Panc1 (cell line): Measurements from ENCODE around the gene GLT8D2. TPM values are rescaled to one million over a fixed set of nuclear protein-coding genes. Genes with fewer than 3 reads are reported as not detected.

ENCODE experiments used
- ATAC-seq: fragments of 200-7000 bp; cut with Tn5 transposase; 2 replicates; pipeline ENCODE4 v1.9.1; 2020; ENCODE audit warnings: mild to moderate bottlenecking, moderate library complexity
- BruUV-seq: library from RNA; stranded (reverse); fragments of 400-500 nt; replicated peaks from 2 replicates; lab custom pipeline; 2021; lab: Mats Ljungman, UMichigan
- CTCF ChIA-PET: fragments of 300-600 bp; sonication (Branson Sonifier 250); formaldehyde crosslinking; loops from one replicate; lab custom pipeline; 2022; ENCODE audit warnings: antibody characterized with exemption; lab: Charles Lee
- POLR2A ChIA-PET: fragments of 300-600 bp; sonication (Branson Sonifier 250); formaldehyde crosslinking; loops from one replicate; lab custom pipeline; 2022; ENCODE audit warnings: antibody characterized with exemption; lab: Charles Lee
- DNase-seq: peaks from one replicate; pipeline ENCODE4 v3.0.0-alpha.2; 2010; ENCODE audit warnings: low read depth, low spot score
- H3K27ac ChIP-seq: 2 replicates; pipeline ENCODE4 v1.5.1; 2011; ENCODE audit warnings: mild to moderate bottlenecking, low read length, inconsistent platforms
- H3K27me3 ChIP-seq: fragments of 200-500 bp; sonication (Bioruptor generic); 2 replicates; pipeline ENCODE4 v1.6.0; 2014; ENCODE audit warnings: low read length, inconsistent platforms; ENCODE audit not compliant: control insufficient read depth, insufficient read depth
- H3K36me3 ChIP-seq: fragments of 200-500 bp; sonication (Bioruptor generic); 2 replicates; pipeline ENCODE4 v1.5.1; 2014; ENCODE audit warnings: inconsistent platforms, mild to moderate bottlenecking, low read length, moderate library complexity; ENCODE audit not compliant: control insufficient read depth, insufficient read depth
- H3K4me1 ChIP-seq: 2 replicates; pipeline ENCODE4 v1.5.1; 2011; ENCODE audit warnings: inconsistent platforms, mild to moderate bottlenecking, low read length, moderate library complexity; ENCODE audit not compliant: control insufficient read depth, insufficient read depth
- H3K4me3 ChIP-seq, 2 experiments: 2 replicates each; pipeline ENCODE4 v1.5.1; 2011 to 2012; ENCODE audit warnings: low read depth in 2 of 2, low read length in 2 of 2, mild to moderate bottlenecking in 2 of 2, inconsistent platforms in 1 of 2, moderate library complexity in 1 of 2
- H3K9me3 ChIP-seq: fragments of 200-500 bp; sonication (Bioruptor generic); 2 replicates; pipeline ENCODE4 v1.5.1; 2014; ENCODE audit warnings: low read depth, mild to moderate bottlenecking, inconsistent platforms, low read length, moderate library complexity; ENCODE audit not compliant: control insufficient read depth, insufficient read depth
- POLR2AphosphoS5 ChIP-seq: IDR thresholded peaks from 2 replicates; pipeline ENCODE4 v1.6.1; 2012; ENCODE audit warnings: mild to moderate bottlenecking, low read depth, low read length, moderate library complexity
- SIN3A ChIP-seq: IDR thresholded peaks from 2 replicates; pipeline ENCODE4 v1.6.1; 2012; ENCODE audit warnings: low read depth, mild to moderate bottlenecking, low read length, moderate library complexity, borderline replicate concordance; ENCODE audit not compliant: insufficient read depth
- TCF7L2 ChIP-seq: IDR thresholded peaks from 2 replicates; pipeline ENCODE4 v1.6.1; 2011; ENCODE audit warnings: mild to moderate bottlenecking, low read depth, low read length, inconsistent platforms
- in situ Hi-C: cut with HindIII; loops from 2 replicates; pipeline ENCODE4 v1.10.0; 2016; ENCODE audit warnings: low sequenced_read_pairs, low pct_unique_long_range_greater_than_20kb
- intact Hi-C: fragments of 100-400 bp; cut with micrococcal nuclease; formaldehyde crosslinking; loops from one replicate; pipeline ENCODE4 v1.10.0; 2022; ENCODE audit not compliant: unreplicated experiment
- total RNA-seq: library from RNA; stranded (reverse); gene quantifications from one replicate; pipeline ENCODE4 v1.2.1, GENCODE V29; 2021; ENCODE audit not compliant: unreplicated experiment
- TF ChIP-seq, protein P1 (sequence below), 2 experiments: IDR thresholded peaks; 2 replicates each; pipeline ENCODE4 v1.6.1; 2011 to 2012; ENCODE audit warnings: low read depth in 2 of 2, control low read depth in 1 of 2, low read length in 1 of 2, mild to moderate bottlenecking in 1 of 2, moderate library complexity in 1 of 2; ENCODE audit not compliant: insufficient read depth in 1 of 2
- TF ChIP-seq, protein P2 (sequence below): fragments of 450-650 bp; IDR thresholded peaks from 2 replicates; pipeline ENCODE4 v1.5.1; 2017; ENCODE audit warnings: mild to moderate bottlenecking

GLT8D2 gene
- total RNA-seq, 1 experiment from 2014 or later = 0.54 TPM

DNA sequence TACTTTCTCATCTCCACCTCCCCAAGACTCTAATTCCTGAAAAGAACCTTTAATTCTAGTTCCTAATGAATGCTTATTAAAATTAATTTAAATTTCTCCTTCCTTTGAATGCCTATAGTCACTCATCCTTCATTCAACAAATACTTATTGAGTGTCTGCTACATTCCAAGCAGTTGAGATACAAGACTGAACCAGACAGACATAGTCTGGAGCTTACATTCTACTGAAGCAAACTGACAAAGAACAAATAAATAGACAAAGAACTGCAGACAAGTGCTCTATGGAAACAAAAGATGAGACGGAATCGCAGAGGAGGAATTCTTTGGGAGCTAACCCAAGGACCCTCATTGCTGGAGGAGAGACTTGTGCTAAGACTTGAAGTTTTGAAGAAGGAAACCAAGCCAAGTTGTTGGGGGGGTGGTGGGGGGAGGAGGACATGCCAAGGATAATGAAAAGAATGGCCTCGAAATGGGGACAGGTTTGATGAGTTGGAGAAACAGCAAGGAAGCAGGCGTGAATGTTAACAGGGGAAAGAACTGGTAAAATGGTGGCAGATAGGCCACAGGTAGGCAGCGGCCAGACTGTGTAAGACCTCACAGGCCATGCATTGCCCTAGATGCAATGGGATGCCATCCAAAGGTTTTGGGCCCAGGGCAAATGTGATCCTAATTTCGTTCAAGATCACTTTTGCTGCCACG, 94.0 kb downstream of the GLT8D2 start:
- Histone ChIP-seq H3K27ac (peak overlapping the region; percentile 98), H3K36me3 (peaks cover 19% of the 10 kb centered on the region), H3K4me3 (peak overlapping the region; percentile 75 to 86), H3K4me1 (peaks cover 20% of the 10 kb centered on the region), H3K27me3 (no peaks in the 10 kb centered on the region), H3K9me3 (no peaks in the 10 kb centered on the region)
- in situ Hi-C loops (no loop called here), intact Hi-C loops (no loop called here)
- BruUV-seq = no TSS peak
- ChIA-PET POLR2A (interaction anchor here (1.4 kb wide), 1 partner anchor 21 kb away, joined by 3 read pairs; no protein-coding TSS in a partner anchor), CTCF (no interaction called here)
- ATAC-seq = peak; percentile 17; the same call in 1 of the 2 replicates
- TF ChIP-seq SIN3A (no peak), TCF7L2 (no peak), POLR2AphosphoS5 (no peak)
- TF ChIP-seq, protein P1, sequence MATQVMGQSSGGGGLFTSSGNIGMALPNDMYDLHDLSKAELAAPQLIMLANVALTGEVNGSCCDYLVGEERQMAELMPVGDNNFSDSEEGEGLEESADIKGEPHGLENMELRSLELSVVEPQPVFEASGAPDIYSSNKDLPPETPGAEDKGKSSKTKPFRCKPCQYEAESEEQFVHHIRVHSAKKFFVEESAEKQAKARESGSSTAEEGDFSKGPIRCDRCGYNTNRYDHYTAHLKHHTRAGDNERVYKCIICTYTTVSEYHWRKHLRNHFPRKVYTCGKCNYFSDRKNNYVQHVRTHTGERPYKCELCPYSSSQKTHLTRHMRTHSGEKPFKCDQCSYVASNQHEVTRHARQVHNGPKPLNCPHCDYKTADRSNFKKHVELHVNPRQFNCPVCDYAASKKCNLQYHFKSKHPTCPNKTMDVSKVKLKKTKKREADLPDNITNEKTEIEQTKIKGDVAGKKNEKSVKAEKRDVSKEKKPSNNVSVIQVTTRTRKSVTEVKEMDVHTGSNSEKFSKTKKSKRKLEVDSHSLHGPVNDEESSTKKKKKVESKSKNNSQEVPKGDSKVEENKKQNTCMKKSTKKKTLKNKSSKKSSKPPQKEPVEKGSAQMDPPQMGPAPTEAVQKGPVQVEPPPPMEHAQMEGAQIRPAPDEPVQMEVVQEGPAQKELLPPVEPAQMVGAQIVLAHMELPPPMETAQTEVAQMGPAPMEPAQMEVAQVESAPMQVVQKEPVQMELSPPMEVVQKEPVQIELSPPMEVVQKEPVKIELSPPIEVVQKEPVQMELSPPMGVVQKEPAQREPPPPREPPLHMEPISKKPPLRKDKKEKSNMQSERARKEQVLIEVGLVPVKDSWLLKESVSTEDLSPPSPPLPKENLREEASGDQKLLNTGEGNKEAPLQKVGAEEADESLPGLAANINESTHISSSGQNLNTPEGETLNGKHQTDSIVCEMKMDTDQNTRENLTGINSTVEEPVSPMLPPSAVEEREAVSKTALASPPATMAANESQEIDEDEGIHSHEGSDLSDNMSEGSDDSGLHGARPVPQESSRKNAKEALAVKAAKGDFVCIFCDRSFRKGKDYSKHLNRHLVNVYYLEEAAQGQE (IDR thresholded peaks at IDR 0.05; ENCODE audit: insufficient read depth in 1 of 2, low read depth in 2 of 2, low read length in 1 of 2) = no peak
- TF ChIP-seq, protein P2, sequence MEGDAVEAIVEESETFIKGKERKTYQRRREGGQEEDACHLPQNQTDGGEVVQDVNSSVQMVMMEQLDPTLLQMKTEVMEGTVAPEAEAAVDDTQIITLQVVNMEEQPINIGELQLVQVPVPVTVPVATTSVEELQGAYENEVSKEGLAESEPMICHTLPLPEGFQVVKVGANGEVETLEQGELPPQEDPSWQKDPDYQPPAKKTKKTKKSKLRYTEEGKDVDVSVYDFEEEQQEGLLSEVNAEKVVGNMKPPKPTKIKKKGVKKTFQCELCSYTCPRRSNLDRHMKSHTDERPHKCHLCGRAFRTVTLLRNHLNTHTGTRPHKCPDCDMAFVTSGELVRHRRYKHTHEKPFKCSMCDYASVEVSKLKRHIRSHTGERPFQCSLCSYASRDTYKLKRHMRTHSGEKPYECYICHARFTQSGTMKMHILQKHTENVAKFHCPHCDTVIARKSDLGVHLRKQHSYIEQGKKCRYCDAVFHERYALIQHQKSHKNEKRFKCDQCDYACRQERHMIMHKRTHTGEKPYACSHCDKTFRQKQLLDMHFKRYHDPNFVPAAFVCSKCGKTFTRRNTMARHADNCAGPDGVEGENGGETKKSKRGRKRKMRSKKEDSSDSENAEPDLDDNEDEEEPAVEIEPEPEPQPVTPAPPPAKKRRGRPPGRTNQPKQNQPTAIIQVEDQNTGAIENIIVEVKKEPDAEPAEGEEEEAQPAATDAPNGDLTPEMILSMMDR = no peak
- DNase-seq = no peak

DNA sequence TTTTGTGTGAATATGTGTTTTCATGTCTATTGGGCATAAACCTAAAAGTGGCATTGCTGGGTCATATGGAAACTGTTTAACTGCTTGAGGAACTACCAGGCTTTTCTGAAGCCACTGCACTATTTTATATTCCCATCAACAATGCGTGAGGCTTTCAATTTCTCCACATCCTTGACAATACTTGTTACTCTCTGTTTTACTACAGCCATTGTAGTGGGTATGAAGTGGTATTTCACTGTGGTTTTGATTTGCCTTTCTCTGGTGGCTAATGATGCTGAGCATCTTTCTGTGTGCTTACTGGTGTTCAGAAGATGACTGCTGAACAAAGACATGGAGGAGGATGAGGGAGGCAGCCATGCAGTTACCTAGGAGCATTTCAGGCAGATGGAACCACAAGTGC, 97.5 kb downstream of the GLT8D2 start:
- Histone ChIP-seq H3K36me3 (peaks cover 41% of the 10 kb centered on the region), H3K4me3 (no peak overlapping the region), H3K9me3 (no peaks in the 10 kb centered on the region), H3K27ac (no peak overlapping the region), H3K4me1 (peaks cover 8% of the 10 kb centered on the region), H3K27me3 (no peaks in the 10 kb centered on the region)
- ChIA-PET POLR2A (no interaction called here), CTCF (no interaction called here)
- intact Hi-C loops = no loop called here
- ATAC-seq (no peak), DNase-seq (no peak)
- BruUV-seq = no TSS peak
- in situ Hi-C loops = no loop called here
- TF ChIP-seq, protein P2 = no peak
- TF ChIP-seq TCF7L2 (no peak), SIN3A (no peak), POLR2AphosphoS5 (no peak)
- TF ChIP-seq, protein P1 (IDR thresholded peaks at IDR 0.05; ENCODE audit: insufficient read depth in 1 of 2, low read depth in 2 of 2, low read length in 1 of 2) = no peak
